ENCODE results near the gene ZNF813.

- TF ChIP-seq SP1 (IDR thresholded peaks at IDR 0.05; ENCODE audit: low read depth) = no peak
- TF ChIP-seq CTCF (IDR thresholded peaks at IDR 0.05 in 2 of 3, conservative IDR thresholded peaks at IDR 0.05 in 1 of 3; ENCODE audit: borderline replicate concordance in 1 of 3, insufficient read depth in 1 of 3, low read depth in 2 of 3, low read length in 2 of 3) = no peak
- TF ChIP-seq YY1 (IDR thresholded peaks at IDR 0.05; ENCODE audit: extremely low read depth, insufficient replicate concordance, low read depth, low read length) = no peak
- TF ChIP-seq, protein P1, sequence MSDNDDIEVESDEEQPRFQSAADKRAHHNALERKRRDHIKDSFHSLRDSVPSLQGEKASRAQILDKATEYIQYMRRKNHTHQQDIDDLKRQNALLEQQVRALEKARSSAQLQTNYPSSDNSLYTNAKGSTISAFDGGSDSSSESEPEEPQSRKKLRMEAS (IDR thresholded peaks at IDR 0.05) = no peak
- TF ChIP-seq EZH2 (IDR thresholded peaks at IDR 0.05) = no peak
- no peak for TF ChIP-seq POLR2AphosphoS5 (IDR thresholded peaks at IDR 0.05; ENCODE audit: low read depth, low read length)
- TF ChIP-seq POLR2A (IDR thresholded peaks at IDR 0.05; ENCODE audit: borderline replicate concordance, extremely low read depth, insufficient read depth, insufficient read length) = no peak
- TF ChIP-seq RAD21 (IDR thresholded peaks at IDR 0.05; ENCODE audit: low read depth) = no peak
- TF ChIP-seq ELF1 (IDR thresholded peaks at IDR 0.05; ENCODE audit: borderline replicate concordance, low read depth) = no peak
Measured at GRCh38 chr19:53511357-53511756, 43.8 kb downstream of the ZNF813 start.
